Small intestine (tissue), 7 donors: ENCODE data around the gene BLM. TPM values are rescaled to one million over a fixed set of nuclear protein-coding genes. Genes with fewer than 3 reads are reported as not detected.
A peak's percentile ranks its signal among the peaks of the same experiment; 100 is the strongest.

Experiments used
- DNase-seq, 2 donors: peaks; one replicate each; pipeline versions ENCODE4 v3.0.0 to v3.0.0-alpha.2; 2013
- FAIRE-seq: peaks from 2 replicates; lab custom pipeline; 2012; peaks lifted over from hg19 to GRCh38; lab: Jason Lieb, UNC
- H3K27ac ChIP-seq, 3 donors: one replicate each; pipeline ENCODE4 v1.5.1; 2013; ENCODE audit warnings: low read length in 2 of 3, mild to moderate bottlenecking in 2 of 3, control low read depth in 1 of 3, inconsistent platforms in 1 of 3, low read depth in 1 of 3, moderate library complexity in 1 of 3
- H3K27me3 ChIP-seq, 3 donors: one replicate each; pipeline ENCODE4 v1.6.1; 2013; ENCODE audit warnings: low read length in 3 of 3, inconsistent platforms in 1 of 3; ENCODE audit not compliant: control insufficient read depth in 3 of 3, insufficient read depth in 3 of 3
- H3K36me3 ChIP-seq, 3 donors: one replicate each; pipeline ENCODE4 v1.6.1; 2013; ENCODE audit warnings: low read length in 3 of 3, inconsistent platforms in 1 of 3, low read depth in 1 of 3, mild to moderate bottlenecking in 1 of 3, moderate library complexity in 1 of 3; ENCODE audit not compliant: control insufficient read depth in 3 of 3, insufficient read depth in 2 of 3
- H3K4me1 ChIP-seq, 3 donors: one replicate each; pipeline ENCODE4 v1.6.1; 2013; ENCODE audit warnings: low read length in 2 of 3, inconsistent platforms in 1 of 3, low read depth in 1 of 3, mild to moderate bottlenecking in 1 of 3, moderate library complexity in 1 of 3; ENCODE audit not compliant: control insufficient read depth in 3 of 3, insufficient read depth in 2 of 3
- H3K4me3 ChIP-seq, 3 donors: one replicate each; pipeline ENCODE4 v1.5.1; 2013; ENCODE audit warnings: low read length in 3 of 3, control low read depth in 1 of 3, inconsistent platforms in 1 of 3, low read depth in 1 of 3, mild to moderate bottlenecking in 1 of 3, moderate library complexity in 1 of 3
- H3K9me3 ChIP-seq, 2 donors: one replicate each; pipeline ENCODE4 v1.6.1; 2013; ENCODE audit warnings: low read depth in 1 of 2, low read length in 1 of 2; ENCODE audit not compliant: control insufficient read depth in 2 of 2, insufficient read depth in 1 of 2
- WGBS, 3 donors: extraction: QIAGEN DNeasy Blood & Tissue Kit; methylation state at CpG; one replicate each; pipeline ENCODE4 v1.1.7; 2013; 5-methylcytosine and 5-hydroxymethylcytosine counted together
- polyA plus RNA-seq, 4 donors: library from polyadenylated mRNA; stranded (reverse) in 3 of 4; unstranded in 1 of 4; fragments of 200-250 nt in 3 of 4; fragments of 120-200 nt in 1 of 4; gene quantifications; one replicate each; pipeline versions ENCODE4 v1.2.1 to v1.2.3, GENCODE V29; 2013
- donor health status: healthy with polysubstance abuse.
- donor health status: control.
- donor health status: control.
- donor health status: Bipolar disorder and iron deficiency.
- donor health status: healthy.

BLM gene
- polyA plus RNA-seq, 4 donors, result 1.6 to 4.8 (median 3.3) TPM

DNA sequence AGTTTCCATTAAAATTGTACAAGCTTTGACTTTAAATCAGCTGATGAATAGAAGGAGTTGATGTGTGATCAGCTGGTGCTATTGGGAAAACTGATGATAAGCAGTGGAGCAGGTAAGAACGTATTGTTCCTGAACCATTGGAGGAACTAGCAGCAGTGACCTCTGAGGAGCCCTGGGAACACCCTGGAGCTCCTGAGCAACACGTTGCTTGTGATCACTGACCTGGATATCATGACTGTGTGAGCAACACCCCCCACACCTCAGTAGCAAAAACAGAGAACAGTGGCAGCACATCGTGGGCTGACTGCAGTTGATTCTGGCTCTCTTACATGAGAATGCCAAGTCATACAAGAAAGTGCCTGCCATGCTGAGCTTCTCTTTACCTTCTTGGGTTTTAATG is 72.9 kb downstream of the BLM start:
- H3K9me3 ChIP-seq, result no peaks in the 10 kb centered on the region
- peaks cover 0 to 4% (median 0%) of the 10 kb centered on the region in 3 donors for H3K36me3 ChIP-seq
- H3K27ac ChIP-seq, result no peak overlapping the region
- no peaks in the 10 kb centered on the region for H3K4me1 ChIP-seq
- DNase-seq, result peak in 1 of 2 donors; percentile 32
- WGBS, 3 donors, result 39 to 56% (median 54%) methylated on average over 3 of the region's 3 CpGs
- no peaks in the 10 kb centered on the region for H3K27me3 ChIP-seq
- H3K4me3 ChIP-seq, result no peak overlapping the region
- no peak for FAIRE-seq

DNA sequence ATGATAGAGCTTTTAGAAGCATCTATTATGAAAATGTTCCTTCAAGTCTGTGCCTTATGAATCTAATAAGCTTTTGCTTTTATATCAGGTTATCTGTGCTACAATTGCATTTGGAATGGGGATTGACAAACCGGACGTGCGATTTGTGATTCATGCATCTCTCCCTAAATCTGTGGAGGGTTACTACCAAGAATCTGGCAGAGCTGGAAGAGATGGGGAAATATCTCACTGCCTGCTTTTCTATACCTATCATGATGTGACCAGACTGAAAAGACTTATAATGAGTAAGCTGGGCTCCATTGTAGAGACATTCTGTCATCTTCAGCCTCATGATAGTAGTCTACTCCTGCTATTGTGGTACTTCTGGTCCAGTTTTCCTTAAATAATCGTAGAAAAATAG is 73.4 kb downstream of the BLM start:
- no peak overlapping the region for H3K4me3 ChIP-seq
- 88 to 98% (median 95%) methylated on average over 4 of the region's 4 CpGs for WGBS, 3 donors

DNA sequence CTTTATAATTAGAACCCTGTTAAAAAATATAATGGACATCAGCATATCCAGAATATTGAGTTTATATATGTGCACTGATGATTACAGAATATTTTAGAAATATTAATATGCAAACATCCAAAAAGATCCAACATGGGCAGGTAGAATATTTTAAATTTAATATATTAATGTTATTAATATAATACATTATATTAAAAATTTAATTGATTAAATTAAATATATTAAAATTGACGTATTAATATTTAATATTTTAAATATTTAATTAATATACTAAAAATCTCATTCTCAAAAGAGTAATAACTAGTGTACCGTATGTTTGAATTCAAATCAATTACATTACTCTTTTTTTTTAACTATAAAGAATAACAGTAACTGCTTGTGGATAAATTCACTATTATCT is 77.4 kb downstream of the BLM start:
- Histone ChIP-seq H3K9me3 (no peaks in the 10 kb centered on the region), H3K36me3 (no peaks in the 10 kb centered on the region), H3K4me3 (no peak overlapping the region), H3K27me3 (no peaks in the 10 kb centered on the region), H3K4me1 (no peaks in the 10 kb centered on the region), H3K27ac (no peak overlapping the region)
- DNase-seq, result no peak
- FAIRE-seq, result peak; percentile 36
- 74 to 99% (median 93%) methylated on average over 2 of the region's 2 CpGs for WGBS, 3 donors

More for the DNA sequence above, 73.4 kb downstream of the BLM start:
- Histone ChIP-seq H3K27me3 (no peaks in the 10 kb centered on the region), H3K4me1 (no peaks in the 10 kb centered on the region), H3K9me3 (no peaks in the 10 kb centered on the region), H3K27ac (no peak overlapping the region), H3K36me3 (peaks cover 0 to 4% (median 0%) of the 10 kb centered on the region in 3 donors)
- DNase-seq (no peak), FAIRE-seq (no peak)

DNA sequence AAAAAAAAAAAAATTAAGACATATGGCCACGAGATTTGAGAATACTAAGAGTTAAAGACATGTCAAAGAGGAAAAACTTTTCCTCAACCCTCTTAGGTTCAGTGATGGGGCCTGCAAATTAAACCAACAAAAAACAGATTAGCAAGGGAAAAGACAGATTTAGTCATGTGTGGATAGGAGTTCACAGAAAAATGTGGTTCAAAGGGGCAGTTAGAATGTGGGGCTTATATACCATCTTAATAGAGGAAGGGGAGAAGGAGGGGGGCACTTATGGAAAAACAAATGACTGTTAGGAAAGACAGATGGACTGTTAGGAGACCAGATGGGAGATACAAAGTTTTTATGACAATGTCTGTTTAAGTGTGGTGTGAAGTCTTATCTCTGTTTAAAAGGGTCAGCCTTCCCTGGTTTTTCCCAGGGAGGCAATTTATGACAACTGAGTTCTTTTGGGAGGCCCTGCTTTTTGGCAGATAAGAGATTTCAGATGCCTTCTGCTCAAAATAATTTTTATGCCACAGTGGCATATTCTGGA is 82.6 kb downstream of the BLM start:
- WGBS, 3 donors, result 83 to 100% (median 92%) methylated on average over 1 of the region's 1 CpG
- H3K36me3 ChIP-seq, result no peaks in the 10 kb centered on the region
- DNase-seq (no peak), FAIRE-seq (no peak)
- no peak overlapping the region for H3K27ac ChIP-seq
- H3K4me3 ChIP-seq, result no peak overlapping the region
- H3K4me1 ChIP-seq, result no peaks in the 10 kb centered on the region
- no peaks in the 10 kb centered on the region for H3K9me3 ChIP-seq
- no peaks in the 10 kb centered on the region for H3K27me3 ChIP-seq

DNA sequence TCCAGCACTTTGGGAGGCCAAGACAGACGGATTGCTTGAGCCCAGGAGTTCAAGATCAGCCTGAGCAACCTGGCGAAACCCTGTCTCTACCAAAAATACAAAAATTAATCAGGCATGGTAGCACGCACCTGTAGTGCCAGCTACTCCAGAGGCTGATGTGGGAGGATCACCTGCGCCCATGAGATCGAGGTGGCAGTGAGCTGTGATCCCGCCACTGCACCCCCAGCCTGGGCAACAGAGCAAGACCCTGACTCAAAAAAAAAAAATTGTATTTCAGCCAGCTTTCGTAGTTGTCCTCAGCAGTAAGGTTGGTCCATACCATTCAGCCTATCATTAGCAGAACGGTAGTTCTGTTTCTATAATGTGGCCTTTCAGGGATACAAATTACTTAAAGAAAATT is 84.7 kb downstream of the BLM start:
- DNase-seq, result no peak
- Histone ChIP-seq H3K27me3 (no peaks in the 10 kb centered on the region), H3K27ac (no peak overlapping the region), H3K9me3 (no peaks in the 10 kb centered on the region), H3K4me3 (no peak overlapping the region), H3K4me1 (no peaks in the 10 kb centered on the region), H3K36me3 (no peaks in the 10 kb centered on the region)
- WGBS, 3 donors, result 94 to 96% (median 94%) methylated on average over 8 of the region's 8 CpGs
- FAIRE-seq, result no peak

DNA sequence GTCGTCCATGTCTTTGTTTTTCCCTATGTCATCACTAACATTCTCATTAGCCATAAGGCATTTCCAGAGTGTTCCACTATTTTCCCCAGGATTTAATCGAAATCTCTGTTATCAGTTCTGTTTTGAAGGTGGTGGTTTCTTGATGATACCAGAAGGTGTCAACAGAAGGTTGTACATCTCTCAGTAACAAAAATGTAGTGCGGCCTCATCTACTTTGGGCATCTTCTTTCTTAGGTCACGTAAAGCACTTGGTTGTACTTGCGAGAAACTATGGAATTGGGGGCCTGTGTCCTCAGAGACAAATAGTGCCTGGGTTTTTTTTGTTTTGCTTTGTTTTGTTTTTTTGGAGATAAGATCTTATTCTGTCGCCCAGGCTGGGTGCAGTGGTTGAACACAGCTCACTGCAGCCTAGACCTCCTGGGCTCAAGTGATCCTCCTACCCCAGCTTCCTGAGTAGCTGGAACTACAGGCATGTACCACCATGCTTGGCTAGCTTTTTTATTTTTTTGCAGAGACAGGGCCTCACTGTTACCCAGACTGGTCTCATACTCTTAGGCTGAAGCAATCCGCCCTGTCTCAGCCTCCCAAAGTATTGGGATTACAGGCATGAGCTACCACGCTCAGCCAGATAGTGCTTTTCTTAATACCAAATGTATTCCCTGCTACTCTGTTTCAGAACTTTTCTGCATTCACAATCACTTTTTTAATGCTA is 90.1 kb downstream of the BLM start:
- no peak for DNase-seq
- Histone ChIP-seq H3K27me3 (no peaks in the 10 kb centered on the region), H3K4me3 (no peak overlapping the region), H3K27ac (no peak overlapping the region), H3K4me1 (peaks cover 0 to 2% (median 0%) of the 10 kb centered on the region in 3 donors), H3K36me3 (peaks cover 0 to 13% (median 0%) of the 10 kb centered on the region in 3 donors), H3K9me3 (no peaks in the 10 kb centered on the region)
- FAIRE-seq, result no peak
- 89 to 90% (median 90%) methylated on average over 8 of the region's 8 CpGs for WGBS, 3 donors

DNA sequence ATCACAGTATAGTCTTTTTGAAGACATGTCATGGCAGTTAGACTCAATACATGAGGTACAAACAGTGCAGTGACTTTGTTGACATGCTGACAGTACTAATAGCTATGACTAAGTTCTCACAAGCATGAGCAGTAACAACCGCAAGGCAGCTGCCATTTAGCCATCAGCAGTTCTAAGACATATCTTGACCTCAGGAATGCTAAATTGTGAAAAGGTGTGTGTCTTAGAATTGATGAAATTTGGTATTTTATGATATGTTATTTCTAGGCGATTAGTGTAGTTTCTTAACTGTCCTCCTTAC is 90.6 kb downstream of the BLM start:
- DNase-seq, result no peak
- FAIRE-seq, result no peak
- H3K36me3 ChIP-seq, result peaks cover 0 to 14% (median 0%) of the 10 kb centered on the region in 3 donors
- 94 to 97% (median 95%) methylated on average over 2 of the region's 2 CpGs for WGBS, 3 donors
- peaks cover 0 to 2% (median 0%) of the 10 kb centered on the region in 3 donors for H3K4me1 ChIP-seq
- H3K27ac ChIP-seq, result no peak overlapping the region
- H3K4me3 ChIP-seq, result no peak overlapping the region
- no peaks in the 10 kb centered on the region for H3K27me3 ChIP-seq
- no peaks in the 10 kb centered on the region for H3K9me3 ChIP-seq

DNA sequence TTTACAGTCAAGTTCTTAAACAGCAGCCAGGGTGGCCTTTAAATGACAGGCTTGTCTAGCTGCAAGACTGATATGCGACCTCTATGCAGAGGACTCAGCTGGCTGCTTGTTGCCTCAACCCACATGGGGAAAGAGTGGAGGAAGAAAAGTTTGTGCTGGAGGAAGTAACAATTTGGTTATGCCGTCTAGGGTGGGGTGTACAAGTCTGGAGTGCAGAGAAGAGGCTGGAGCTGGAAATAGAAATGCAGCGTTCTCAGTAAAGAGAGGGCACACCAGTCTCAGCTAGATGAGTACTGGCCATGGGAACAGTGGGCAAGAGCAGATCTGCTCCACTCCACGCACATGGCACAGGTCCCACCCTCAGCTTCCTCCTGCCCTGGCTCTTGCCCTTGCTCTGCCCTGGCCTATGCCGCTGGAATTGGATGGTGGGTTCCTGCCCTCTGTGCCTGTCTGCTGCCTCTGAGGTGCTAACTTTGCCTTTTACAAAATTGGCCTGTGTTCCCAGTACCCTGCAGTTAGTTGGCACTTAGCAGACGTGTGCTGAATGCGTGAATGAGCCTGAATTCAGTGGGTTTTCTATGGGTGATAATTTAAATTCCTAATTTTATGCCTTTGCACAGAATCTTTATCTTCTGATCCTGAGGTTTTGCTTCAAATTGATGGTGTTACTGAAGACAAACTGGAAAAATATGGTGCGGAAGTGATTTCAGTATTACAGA is 91.5 kb downstream of the BLM start:
- peaks cover 0 to 2% (median 0%) of the 10 kb centered on the region in 3 donors for H3K4me1 ChIP-seq
- H3K9me3 ChIP-seq, result no peaks in the 10 kb centered on the region
- H3K36me3 ChIP-seq, result peaks cover 0 to 16% (median 0%) of the 10 kb centered on the region in 3 donors
- 81 to 88% (median 88%) methylated on average over 8 of the region's 8 CpGs for WGBS, 3 donors
- H3K27ac ChIP-seq, result no peak overlapping the region
- FAIRE-seq (no peak), DNase-seq (no peak)
- H3K27me3 ChIP-seq, result no peaks in the 10 kb centered on the region
- no peak overlapping the region for H3K4me3 ChIP-seq
